Mesangial cell (primary cell): ENCODE measurements around the gene HCAR1. TPM values are rescaled to one million over a fixed set of nuclear protein-coding genes. Genes with fewer than 3 reads are reported as not detected.

Source experiments
- total RNA-seq: library from RNA; depleted of rRNA; stranded (reverse); fragments of >200 nt; gene quantifications from 2 replicates; pipeline ENCODE4 v1.2.3, GENCODE V29; 2015

Gene HCAR1, protein sequence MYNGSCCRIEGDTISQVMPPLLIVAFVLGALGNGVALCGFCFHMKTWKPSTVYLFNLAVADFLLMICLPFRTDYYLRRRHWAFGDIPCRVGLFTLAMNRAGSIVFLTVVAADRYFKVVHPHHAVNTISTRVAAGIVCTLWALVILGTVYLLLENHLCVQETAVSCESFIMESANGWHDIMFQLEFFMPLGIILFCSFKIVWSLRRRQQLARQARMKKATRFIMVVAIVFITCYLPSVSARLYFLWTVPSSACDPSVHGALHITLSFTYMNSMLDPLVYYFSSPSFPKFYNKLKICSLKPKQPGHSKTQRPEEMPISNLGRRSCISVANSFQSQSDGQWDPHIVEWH
- 1.8 and 3.4 TPM in 2 replicates for total RNA-seq

DNA sequence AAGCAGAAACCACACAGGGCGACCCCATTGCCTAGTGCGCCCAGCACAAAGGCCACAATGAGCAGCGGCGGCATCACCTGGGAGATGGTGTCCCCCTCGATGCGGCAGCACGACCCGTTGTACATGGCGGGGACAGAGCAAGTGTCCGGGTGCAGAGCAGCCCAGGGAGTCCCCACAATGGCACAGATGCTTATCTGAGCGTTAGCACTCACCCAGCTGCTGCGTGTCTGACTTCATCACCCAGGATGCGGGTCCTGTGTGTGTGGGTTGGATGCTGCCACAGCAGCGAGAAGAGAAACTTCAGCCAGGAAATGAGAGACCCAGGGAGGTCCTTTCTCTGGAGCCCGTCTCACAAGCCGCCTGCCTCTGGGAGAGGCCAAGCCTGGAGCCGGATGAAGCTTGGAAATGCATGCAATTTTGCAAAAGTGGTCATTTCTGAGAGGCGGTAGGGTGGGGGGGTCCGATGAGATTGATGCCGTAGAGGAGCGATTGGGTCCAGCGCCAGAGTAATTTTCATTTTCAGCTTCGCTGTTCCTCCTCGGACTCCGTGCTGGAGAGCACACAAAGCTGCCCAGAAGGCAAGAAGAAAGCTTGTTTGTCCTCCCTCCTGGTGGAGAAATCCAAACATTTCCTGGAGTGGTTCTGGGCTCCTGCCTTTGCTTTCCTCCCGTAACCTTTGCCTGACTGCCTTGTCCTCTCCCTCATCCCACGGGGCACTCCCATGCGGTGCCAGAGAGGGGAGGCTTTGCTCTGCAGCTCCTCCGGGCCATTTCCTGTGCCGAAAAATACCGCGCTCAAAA lies at the start of gene HCAR1:
Gene HCAR1, minus strand, starts transcription at position 630 of the 800 bp plus-strand sequence. Its CDS starts 505 bp downstream, at position 125.

DNA sequence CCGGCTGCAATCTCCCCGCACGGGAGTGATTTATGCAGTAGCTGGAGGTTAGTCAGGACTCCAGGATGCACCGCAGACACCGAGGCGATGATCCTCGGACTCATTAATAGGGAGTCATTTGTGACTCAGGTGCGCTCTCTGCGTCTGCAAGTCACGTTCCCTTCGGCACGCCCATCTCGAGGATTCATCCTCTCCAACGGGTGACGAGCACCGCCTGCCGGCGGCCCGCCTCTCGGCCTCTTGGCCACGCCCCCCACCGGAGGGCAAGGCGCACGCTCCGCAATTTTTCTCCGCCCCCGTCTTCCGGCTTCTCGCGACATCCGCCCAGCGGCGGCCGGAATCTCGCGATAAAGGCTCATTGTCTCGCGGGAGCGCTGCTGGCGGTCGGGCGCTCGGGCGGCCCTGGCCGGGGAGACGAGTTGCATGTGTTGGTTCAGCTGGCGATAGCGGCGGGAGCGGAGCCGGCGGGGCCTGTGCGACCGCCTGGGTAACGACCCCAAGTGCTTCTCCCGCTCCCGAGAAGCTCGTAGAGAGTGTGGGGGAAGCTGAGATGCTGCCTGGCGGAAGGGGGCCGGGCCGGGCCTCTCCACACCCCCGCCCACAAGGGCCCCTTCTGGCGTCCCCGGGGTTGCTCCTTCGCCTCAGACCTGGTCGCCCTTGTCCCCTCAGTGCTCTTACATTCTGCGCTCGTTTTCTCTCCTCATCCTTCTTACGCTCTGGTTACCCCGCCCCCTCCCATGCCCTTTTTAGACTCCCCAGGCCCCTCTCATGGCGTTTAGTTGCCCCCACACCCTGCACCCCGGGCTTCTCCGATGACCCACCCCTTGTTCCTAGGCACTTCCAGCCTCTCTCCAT lies 22.0 kb upstream of the HCAR1 start, which contains the start of gene DENR:
Gene DENR, plus strand, starts transcription at position 361 of the 855 bp plus-strand sequence. CDS start 878 bp downstream, outside the sequence.

DNA sequence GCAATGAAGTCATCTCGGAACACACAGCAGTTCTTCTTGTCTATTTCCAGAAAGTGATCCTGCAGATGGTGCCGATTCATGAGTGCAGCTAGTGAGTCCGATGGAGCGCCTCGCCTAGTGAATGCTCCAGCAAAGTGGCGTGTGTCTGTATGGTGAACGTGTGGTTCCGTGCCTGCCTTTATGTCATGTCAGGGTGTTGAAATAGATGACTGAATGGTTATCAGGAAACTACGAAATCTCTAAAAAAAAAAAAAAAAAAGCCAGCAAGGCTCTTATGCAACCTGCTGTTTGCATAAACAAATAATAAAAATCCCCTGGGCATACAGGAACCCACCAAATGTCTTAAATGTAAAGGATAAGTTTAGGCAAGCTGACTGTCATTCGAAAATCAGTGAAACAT lies 14.0 kb downstream of the HCAR1 start, which contains the start of gene HCAR3:
Gene HCAR3, minus strand, starts transcription at position 154 of the 400 bp plus-strand sequence. Its CDS starts 74 bp downstream, at position 80.

DNA sequence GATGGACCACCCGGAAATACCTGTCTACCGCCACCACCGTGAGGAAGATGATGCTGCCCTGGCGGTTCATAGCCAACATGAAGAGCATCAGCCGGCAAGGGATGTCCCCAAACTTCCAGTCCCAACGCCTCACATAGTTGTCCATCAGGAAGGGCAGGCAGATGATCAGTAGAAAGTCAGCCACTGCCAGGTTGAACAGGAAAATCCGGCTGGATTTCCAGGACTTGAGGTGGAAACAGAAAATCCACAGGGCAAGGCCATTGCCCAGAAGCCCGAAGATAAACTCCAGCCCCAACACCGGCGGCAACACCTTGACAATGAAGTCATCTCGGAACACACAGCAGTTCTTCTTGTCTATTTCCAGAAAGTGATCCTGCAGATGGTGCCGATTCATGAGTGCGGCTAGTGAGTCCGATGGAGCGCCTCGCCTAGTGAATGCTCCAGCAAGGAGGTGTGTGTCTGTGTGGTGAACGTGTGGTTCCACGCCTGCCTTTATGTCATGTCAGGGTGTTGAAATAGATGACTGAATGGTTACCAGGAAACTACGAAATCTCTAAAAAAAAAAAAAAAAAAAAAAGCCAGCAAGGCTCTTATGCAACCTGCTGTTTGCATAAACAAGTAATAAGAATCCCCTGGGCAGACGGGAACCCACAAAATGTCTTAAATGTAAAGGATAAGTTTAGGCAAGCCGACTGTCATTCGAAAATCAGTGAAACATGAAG lies 27.6 kb downstream of the HCAR1 start, which contains the start of gene HCAR2:
Gene HCAR2, minus strand, starts transcription at position 468 of the 722 bp plus-strand sequence. Its CDS starts 74 bp downstream, at position 394.

Other genes starting within 250 kb of the HCAR1 start
- gene ZCCHC8, start 229.9 kb downstream of the HCAR1 start, total RNA-seq, result 11.7 and 16.8 TPM in 2 replicates
- 11.8 and 15.3 TPM in 2 replicates for gene RSRC2, start 203.9 kb downstream of the HCAR1 start, total RNA-seq
- 5.2 and 35.5 TPM in 2 replicates for gene KNTC1, start 203.6 kb downstream of the HCAR1 start, total RNA-seq
- gene HCAR2, start 27.5 kb downstream of the HCAR1 start, total RNA-seq, result 0.13 TPM in 1 of 2 replicates, not detected in the other
- 0.16 TPM in 1 of 2 replicates, not detected in the other for gene HCAR3, start 14.0 kb downstream of the HCAR1 start, total RNA-seq
- gene DENR, start 22.0 kb upstream of the HCAR1 start, total RNA-seq, result 21.9 and 31.1 TPM in 2 replicates
- 0.16 and 0.25 TPM in 2 replicates for gene CCDC62, start 43.7 kb upstream of the HCAR1 start, total RNA-seq
- 32.6 and 76.2 TPM in 2 replicates for gene HIP1R, start 104.6 kb upstream of the HCAR1 start, total RNA-seq
- gene VPS37B, start 165.3 kb upstream of the HCAR1 start, total RNA-seq, result 32.3 and 33.6 TPM in 2 replicates
- 7.0 and 9.1 TPM in 2 replicates for gene ABCB9, start 235.6 kb upstream of the HCAR1 start, total RNA-seq
- 17.6 and 24.1 TPM in 2 replicates for gene OGFOD2, start 244.4 kb upstream of the HCAR1 start, total RNA-seq
- gene ARL6IP4, start 249.8 kb upstream of the HCAR1 start, total RNA-seq, result 114 and 140 TPM in 2 replicates